ENCODE results near the gene LINGO3. TPM values are rescaled to one million over a fixed set of nuclear protein-coding genes. Genes with fewer than 3 reads are reported as not detected.

LINGO3 gene
- total and polyA plus RNA-seq, 2 donors (not counting 1 experiment from before 2014, with no cell fraction given): 1.1 to 3.9 TPM

- H3K9ac ChIP-seq (ENCODE audit: low read length): no peak overlapping the region
- intact Hi-C loops (cut with micrococcal nuclease): no loop called here
- no peaks in the 10 kb centered on the region for H3K27me3 ChIP-seq (replicated peaks in 1 of 4; ENCODE audit: control extremely low read depth in 1 of 4, control insufficient read depth in 3 of 4, insufficient read depth in 4 of 4, low read length in 3 of 4)
- ATAC-seq (ENCODE audit: low read depth): no peak
- peaks cover 33 to 50% of the 10 kb centered on the region in 2 donors for H3K4me1 ChIP-seq (ENCODE audit: control insufficient read depth in 2 of 2, insufficient read depth in 2 of 2, low read length in 2 of 2)
- peaks cover 36% of the 10 kb centered on the region for H3K4me1 Mint-ChIP-seq
- TF ChIP-seq EZH2 (IDR thresholded peaks at IDR 0.05; ENCODE audit: borderline replicate concordance, insufficient read depth, low read depth, low read length, poor library complexity, severe bottlenecking) (no peak), CTCF (IDR thresholded peaks at IDR 0.05) (no peak)
- no peak overlapping the region for H3K4me2 ChIP-seq (replicated peaks; ENCODE audit: low read depth, low read length, poor library complexity, severe bottlenecking)
- H3K4me3 Mint-ChIP-seq: no peak overlapping the region
- DNase-seq: no peak
- ChIA-PET CTCF (interaction anchor here (0.6 to 1.6 kb wide), 5 partner anchors 13 to 102 kb away, joined by 3 to 5 read pairs (median 3); no protein-coding TSS in a partner anchor), POLR2A (interaction anchor here (0.6 to 1.0 kb wide), 2 partner anchors 12 to 26 kb away, joined by 3 to 7 read pairs; no protein-coding TSS in a partner anchor)
- no peak overlapping the region for H3K4me3 ChIP-seq (ENCODE audit: control extremely low read depth in 1 of 5, extremely low read depth in 1 of 5, insufficient read depth in 1 of 5, low read depth in 2 of 5, low read length in 4 of 5)
- no peaks in the 10 kb centered on the region for H3K9me3 Mint-ChIP-seq (ENCODE audit: insufficient read depth)
- H4K20me1 ChIP-seq (ENCODE audit: control insufficient read depth, insufficient read depth, low read length, poor library complexity, severe bottlenecking): no peaks in the 10 kb centered on the region
- no peaks in the 10 kb centered on the region for H3K36me3 ChIP-seq (replicated peaks in 1 of 2; ENCODE audit: control extremely low read depth in 1 of 2, control insufficient read depth in 1 of 2, extremely low read depth in 1 of 2, insufficient read depth in 2 of 2, low read length in 1 of 2)
- H3K27ac ChIP-seq (ENCODE audit: low read length in 2 of 2): no peak overlapping the region
- no peak overlapping the region for H2AFZ ChIP-seq (ENCODE audit: insufficient read depth, low read depth, low read length, poor library complexity, severe bottlenecking)
- WGBS (ENCODE audit: insufficient coverage): 100% methylated on average over 1 of the region's 8 CpGs
- H3K79me2 ChIP-seq (ENCODE audit: control insufficient read depth, insufficient read depth, low read length): peaks cover 22% of the 10 kb centered on the region
- H3K27ac Mint-ChIP-seq: no peak overlapping the region
- H3K9me3 ChIP-seq (ENCODE audit: control extremely low read depth in 1 of 3, control insufficient read depth in 2 of 3, insufficient read depth in 1 of 3, low read length in 2 of 3): no peaks in the 10 kb centered on the region
- H3K27me3 Mint-ChIP-seq: no peaks in the 10 kb centered on the region
Measured at GRCh38 chr19:2283835-2284507, 24.0 kb downstream of the LINGO3 start.

- Histone ChIP-seq H3K9me3 (ENCODE audit: control extremely low read depth in 1 of 3, control insufficient read depth in 2 of 3, insufficient read depth in 1 of 3, low read length in 2 of 3) (no peaks in the 10 kb centered on the region), H3K9ac (ENCODE audit: low read length) (no peak overlapping the region), H3K79me2 (ENCODE audit: control insufficient read depth, insufficient read depth, low read length) (peaks cover 27% of the 10 kb centered on the region), H3K4me3 (ENCODE audit: control extremely low read depth in 1 of 5, extremely low read depth in 1 of 5, insufficient read depth in 1 of 5, low read depth in 2 of 5, low read length in 4 of 5) (no peak overlapping the region), H3K27me3 (replicated peaks in 1 of 4; ENCODE audit: control extremely low read depth in 1 of 4, control insufficient read depth in 3 of 4, insufficient read depth in 4 of 4, low read length in 3 of 4) (no peaks in the 10 kb centered on the region), H3K4me2 (replicated peaks; ENCODE audit: low read depth, low read length, poor library complexity, severe bottlenecking) (peak overlapping the region; percentile 88), H3K4me1 (ENCODE audit: control insufficient read depth in 2 of 2, insufficient read depth in 2 of 2, low read length in 2 of 2) (peaks cover 22 to 39% of the 10 kb centered on the region in 2 donors), H2AFZ (ENCODE audit: insufficient read depth, low read depth, low read length, poor library complexity, severe bottlenecking) (no peak overlapping the region), H4K20me1 (ENCODE audit: control insufficient read depth, insufficient read depth, low read length, poor library complexity, severe bottlenecking) (no peaks in the 10 kb centered on the region), H3K36me3 (replicated peaks in 1 of 2; ENCODE audit: control extremely low read depth in 1 of 2, control insufficient read depth in 1 of 2, extremely low read depth in 1 of 2, insufficient read depth in 2 of 2, low read length in 1 of 2) (no peaks in the 10 kb centered on the region), H3K27ac (ENCODE audit: low read length in 2 of 2) (no peak overlapping the region)
- Mint-ChIP-seq H3K27me3 (no peaks in the 10 kb centered on the region), H3K4me3 (peak overlapping the region; percentile 58), H3K9me3 (ENCODE audit: insufficient read depth) (no peaks in the 10 kb centered on the region), H3K4me1 (peaks cover 29% of the 10 kb centered on the region), H3K27ac (peak overlapping the region; percentile 63)
- WGBS (ENCODE audit: insufficient coverage): 88% methylated on average over 9 of the region's 11 CpGs
- intact Hi-C loops (cut with micrococcal nuclease): no loop called here
- POLR2A ChIA-PET: interaction anchor here (0.6 to 1.4 kb wide), 3 partner anchors 12 to 419 kb away, joined by 3 to 4 read pairs (median 3); no protein-coding TSS in a partner anchor
- TF ChIP-seq CTCF (IDR thresholded peaks at IDR 0.05) (no peak), EZH2 (IDR thresholded peaks at IDR 0.05; ENCODE audit: borderline replicate concordance, insufficient read depth, low read depth, low read length, poor library complexity, severe bottlenecking) (no peak)
- CTCF ChIA-PET: interaction anchor here (1.2 to 1.6 kb wide), 3 partner anchors 25 to 109 kb away, joined by 3 to 5 read pairs (median 4); no protein-coding TSS in a partner anchor
- DNase-seq (no peak), ATAC-seq (ENCODE audit: low read depth) (no peak)
Measured at GRCh38 chr19:2282862-2283237, 25.1 kb downstream of the LINGO3 start.
